Adrenal gland (tissue), 12 donors: ENCODE measurements around the gene APOL5. TPM values are rescaled to one million over a fixed set of nuclear protein-coding genes. Genes with fewer than 3 reads are reported as not detected.

Experiments
- DNase-seq, 7 donors: peaks; one replicate each; pipeline ENCODE4 v3.0.0-alpha.2; 2019 to 2020
- H3K27ac ChIP-seq, 5 donors: fragments of 200-600 bp; sonication (generic) in 4 of 5; 1 replicate in 3 of 5; 2 replicates in 2 of 5; pipeline versions ENCODE4 v1.5.1 to v1.8.0; 2016 to 2020; ENCODE audit warnings: mild to moderate bottlenecking in 1 of 5
- H3K27me3 ChIP-seq: fragments of 200-600 bp; 2 replicates; pipeline ENCODE4 v1.8.0; 2021
- H3K36me3 ChIP-seq, 2 donors: fragments of 200-600 bp; replicated peaks in 1 of 2; 1 replicate in 1 of 2; 2 replicates in 1 of 2; pipeline versions ENCODE4 v1.5.1 to v1.8.0; 2018 to 2022
- H3K4me1 ChIP-seq, 2 donors: fragments of 200-600 bp; replicated peaks in 1 of 2; 1 replicate in 1 of 2; 2 replicates in 1 of 2; pipeline versions ENCODE4 v1.5.1 to v1.8.0; 2018 to 2021
- H3K4me3 ChIP-seq, 4 donors: fragments of 200-600 bp; sonication (generic) in 3 of 4; one replicate each; pipeline ENCODE4 v1.5.1; 2016 to 2018
- H3K9me3 ChIP-seq, 3 donors: fragments of 200-600 bp; sonication (generic) in 1 of 3; replicated peaks in 1 of 3; 1 replicate in 2 of 3; 2 replicates in 1 of 3; pipeline versions ENCODE4 v1.5.1 to v1.8.0; 2016 to 2021
- POLR2A ChIP-seq, 2 donors: fragments of 450-650 bp; IDR thresholded peaks; one replicate each; pipeline ENCODE4 v1.6.1; 2017; ENCODE audit warnings: antibody characterized with exemption in 2 of 2, mild to moderate bottlenecking in 2 of 2, moderate library complexity in 1 of 2
- WGBS, 4 donors: extraction: QIAGEN DNeasy Blood & Tissue Kit in 2 of 4; methylation state at CpG; one replicate each; pipeline versions ENCODE4 v1.1.5 to v1.1.7; 2013 to 2017; 5-methylcytosine and 5-hydroxymethylcytosine counted together
- intact Hi-C, 2 donors: fragments of 100-400 bp; cut with DNase I; formaldehyde crosslinking; loops; one replicate each; pipeline versions ENCODE4 v1.14.1 to v1.15.0; 2022 to 2023
- polyA plus RNA-seq, 3 donors: library from polyadenylated mRNA; stranded (reverse); fragments of 200-250 nt in 2 of 3; fragments of 350-450 nt in 1 of 3; fragmentation: Illumina TruSeq in 1 of 3; extraction: RNeasy Lipid Tissue Mini Kit (QIAGEN cat#74804) in 1 of 3; gene quantifications; one replicate each; pipeline ENCODE4 v1.2.3, GENCODE V29; 2013 to 2014
- total RNA-seq, 9 donors: library from RNA; depleted of rRNA in 4 of 9; stranded (reverse); fragments of >200 nt in 4 of 9; fragments of 120-200 nt in 1 of 9; fragmentation: NEBNext Ultra II Directional in 1 of 9; extraction: Animal tissue kit (Norgen Biotek cat#: 25700) in 1 of 9; gene quantifications; one replicate each; pipeline versions ENCODE4 v1.1.0 to v1.2.4, GENCODE V29; 2013 to 2023
- TF ChIP-seq, protein P1 (sequence below), 6 experiments: fragments of 450-650 bp in 4 of 6; fragments of 200-600 bp in 2 of 6; sonication (generic) in 1 of 6; IDR thresholded peaks; 1 replicate in 5 of 6; 2 replicates in 1 of 6; pipeline versions ENCODE4 v1.5.1 to v1.8.0; 2016 to 2021; ENCODE audit warnings: antibody characterized with exemption in 6 of 6, mild to moderate bottlenecking in 2 of 6, moderate library complexity in 1 of 6
- donor health status: healthy with polysubstance abuse.
- donor health status: Bipolar disorder and iron deficiency.
- donor health status: DM: yes; HTN: yes; CAD: no.
- donor health status: DM: no; HTN: no; CAD: no.
- donor health status: DM: no; HTN: no; CAD: no.
- donor health status: DM: yes; HTN: yes; CAD: no.

The APOL5 gene
- total and polyA plus RNA-seq, 12 donors = 0.11 TPM; not detected in 11

DNA sequence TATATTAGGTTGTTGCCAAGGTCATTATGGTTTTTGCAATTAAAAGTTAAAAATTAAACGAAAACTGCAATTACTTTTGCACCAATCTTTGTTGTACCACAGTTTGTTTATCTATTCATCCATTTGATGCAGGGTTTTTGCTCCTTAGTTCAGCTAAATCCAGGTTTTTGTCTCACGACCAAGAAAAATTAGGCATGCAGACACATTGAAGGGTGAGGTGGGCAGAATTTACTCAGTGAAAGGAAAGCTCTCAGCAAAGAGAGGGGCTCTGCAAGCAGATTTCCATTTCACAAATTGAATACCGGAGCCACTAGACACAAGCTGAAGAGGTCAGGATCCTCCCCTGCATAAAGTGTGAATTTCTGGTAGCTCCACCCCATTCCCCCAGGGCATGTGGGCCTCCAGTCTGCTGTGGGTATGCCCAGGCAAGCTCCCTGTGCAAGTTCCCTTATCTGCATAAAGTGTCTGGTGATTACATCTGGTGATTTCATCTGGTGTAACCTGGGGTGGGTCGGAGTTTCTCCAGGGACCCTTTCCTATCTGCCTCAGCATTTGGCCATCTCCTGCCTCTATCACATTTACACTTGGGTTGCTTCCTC is 36.1 kb upstream of the APOL5 start:
- TF ChIP-seq, protein P1, sequence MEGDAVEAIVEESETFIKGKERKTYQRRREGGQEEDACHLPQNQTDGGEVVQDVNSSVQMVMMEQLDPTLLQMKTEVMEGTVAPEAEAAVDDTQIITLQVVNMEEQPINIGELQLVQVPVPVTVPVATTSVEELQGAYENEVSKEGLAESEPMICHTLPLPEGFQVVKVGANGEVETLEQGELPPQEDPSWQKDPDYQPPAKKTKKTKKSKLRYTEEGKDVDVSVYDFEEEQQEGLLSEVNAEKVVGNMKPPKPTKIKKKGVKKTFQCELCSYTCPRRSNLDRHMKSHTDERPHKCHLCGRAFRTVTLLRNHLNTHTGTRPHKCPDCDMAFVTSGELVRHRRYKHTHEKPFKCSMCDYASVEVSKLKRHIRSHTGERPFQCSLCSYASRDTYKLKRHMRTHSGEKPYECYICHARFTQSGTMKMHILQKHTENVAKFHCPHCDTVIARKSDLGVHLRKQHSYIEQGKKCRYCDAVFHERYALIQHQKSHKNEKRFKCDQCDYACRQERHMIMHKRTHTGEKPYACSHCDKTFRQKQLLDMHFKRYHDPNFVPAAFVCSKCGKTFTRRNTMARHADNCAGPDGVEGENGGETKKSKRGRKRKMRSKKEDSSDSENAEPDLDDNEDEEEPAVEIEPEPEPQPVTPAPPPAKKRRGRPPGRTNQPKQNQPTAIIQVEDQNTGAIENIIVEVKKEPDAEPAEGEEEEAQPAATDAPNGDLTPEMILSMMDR (IDR thresholded peaks at IDR 0.05) = no peak
- no peak for TF ChIP-seq POLR2A (IDR thresholded peaks at IDR 0.05)
- Histone ChIP-seq H3K4me3 (no peak overlapping the region), H3K9me3 (no peaks in the 10 kb centered on the region), H3K4me1 (no peaks in the 10 kb centered on the region), H3K36me3 (no peaks in the 10 kb centered on the region), H3K27me3 (no peaks in the 10 kb centered on the region), H3K27ac (no peak overlapping the region)
- 66 to 81% (median 79%) methylated on average over 4 of the region's 4 CpGs for WGBS, 4 donors
- DNase-seq = no peak
- intact Hi-C loops = no loop called here

- WGBS, 4 donors = 65 to 82% (median 71%) methylated on average over 1 of the region's 1 CpG
- no peak for DNase-seq
- Histone ChIP-seq H3K4me1 (no peaks in the 10 kb centered on the region), H3K9me3 (no peaks in the 10 kb centered on the region), H3K4me3 (no peak overlapping the region), H3K36me3 (no peaks in the 10 kb centered on the region), H3K27ac (no peak overlapping the region), H3K27me3 (no peaks in the 10 kb centered on the region)
- intact Hi-C loops = no loop called here
- TF ChIP-seq, protein P1 (IDR thresholded peaks at IDR 0.05) = no peak
- no peak for TF ChIP-seq POLR2A (IDR thresholded peaks at IDR 0.05)
Measured at GRCh38 chr22:35683560-35683959, 34.1 kb upstream of the APOL5 start.

DNA sequence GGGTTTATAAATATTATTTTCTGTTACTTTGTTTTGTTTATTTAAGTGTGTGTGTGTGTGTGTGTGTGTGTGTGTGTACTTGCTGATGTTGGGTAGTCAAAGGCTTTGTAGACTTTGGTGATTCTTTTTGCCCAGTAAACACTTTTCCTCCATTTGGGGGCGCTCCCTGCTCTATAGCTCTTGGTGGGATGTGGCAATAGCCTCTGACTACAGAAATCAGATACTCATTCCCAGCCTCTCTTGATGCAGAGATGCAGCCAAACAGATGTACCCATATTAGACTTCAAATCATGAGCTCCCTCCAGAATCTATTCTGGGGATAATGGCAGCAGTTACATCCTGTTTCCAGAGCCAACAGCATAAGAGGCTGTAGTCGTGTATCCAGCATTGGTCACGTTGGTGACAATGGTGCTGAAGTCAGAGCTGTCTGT is 33.4 kb upstream of the APOL5 start:
- no peak for TF ChIP-seq POLR2A (IDR thresholded peaks at IDR 0.05)
- TF ChIP-seq, protein P1 (IDR thresholded peaks at IDR 0.05) = peak in 3 of 6 experiments; percentile 16 to 21 (median 17)
- 47 to 58% (median 54%) methylated on average over 3 of the region's 3 CpGs for WGBS, 4 donors
- no peak overlapping the region for H3K27ac ChIP-seq
- intact Hi-C loops = no loop called here
- H3K9me3 ChIP-seq = no peaks in the 10 kb centered on the region
- no peaks in the 10 kb centered on the region for H3K27me3 ChIP-seq
- no peak overlapping the region for H3K4me3 ChIP-seq
- DNase-seq = peak in 4 of 7 donors; percentile 17 to 34 (median 32)
- H3K4me1 ChIP-seq = no peaks in the 10 kb centered on the region
- no peaks in the 10 kb centered on the region for H3K36me3 ChIP-seq

DNA sequence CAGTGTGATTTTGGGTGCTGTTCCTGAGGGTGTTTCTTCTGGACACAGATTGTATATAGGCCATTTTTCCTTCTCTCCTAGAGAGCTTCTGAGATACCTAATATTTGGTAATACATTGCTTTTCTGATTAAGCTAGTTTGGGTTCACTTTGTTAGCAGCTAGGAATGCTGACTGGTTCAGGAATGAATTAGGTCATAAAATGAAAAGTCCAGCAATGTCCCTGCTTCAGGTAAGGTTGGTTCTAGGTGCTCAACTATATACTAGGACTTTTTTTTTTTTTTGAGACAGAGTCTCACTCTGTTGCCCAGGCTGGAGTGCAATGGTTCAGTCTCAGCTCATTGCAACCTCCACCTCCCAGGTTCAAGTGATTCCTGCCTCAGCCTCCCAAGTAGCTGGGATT is 32.9 kb upstream of the APOL5 start:
- no peak overlapping the region for H3K4me3 ChIP-seq
- no peaks in the 10 kb centered on the region for H3K4me1 ChIP-seq
- no peaks in the 10 kb centered on the region for H3K36me3 ChIP-seq
- no peak overlapping the region for H3K27ac ChIP-seq
- no peaks in the 10 kb centered on the region for H3K27me3 ChIP-seq
- intact Hi-C loops = no loop called here
- DNase-seq = no peak
- TF ChIP-seq, protein P1 (IDR thresholded peaks at IDR 0.05) = no peak
- no peak for TF ChIP-seq POLR2A (IDR thresholded peaks at IDR 0.05)
- H3K9me3 ChIP-seq = no peaks in the 10 kb centered on the region
